Esophagus squamous epithelium (tissue), 4 donors: ENCODE data around the gene SDF4.

Experiments used
- CTCF ChIP-seq, 6 experiments: fragments of 450-650 bp in 4 of 6; fragments of 200-600 bp in 2 of 6; sonication (generic) in 2 of 6; IDR thresholded peaks; one replicate each; pipeline ENCODE4 v1.5.1; 2016 to 2019; ENCODE audit warnings: antibody characterized with exemption in 6 of 6, mild to moderate bottlenecking in 4 of 6, moderate library complexity in 4 of 6
- POLR2A ChIP-seq, 4 donors: fragments of 450-650 bp; IDR thresholded peaks; one replicate each; pipeline ENCODE4 v1.6.1; 2017; ENCODE audit warnings: antibody characterized with exemption in 4 of 4, mild to moderate bottlenecking in 4 of 4, moderate library complexity in 3 of 4

DNA sequence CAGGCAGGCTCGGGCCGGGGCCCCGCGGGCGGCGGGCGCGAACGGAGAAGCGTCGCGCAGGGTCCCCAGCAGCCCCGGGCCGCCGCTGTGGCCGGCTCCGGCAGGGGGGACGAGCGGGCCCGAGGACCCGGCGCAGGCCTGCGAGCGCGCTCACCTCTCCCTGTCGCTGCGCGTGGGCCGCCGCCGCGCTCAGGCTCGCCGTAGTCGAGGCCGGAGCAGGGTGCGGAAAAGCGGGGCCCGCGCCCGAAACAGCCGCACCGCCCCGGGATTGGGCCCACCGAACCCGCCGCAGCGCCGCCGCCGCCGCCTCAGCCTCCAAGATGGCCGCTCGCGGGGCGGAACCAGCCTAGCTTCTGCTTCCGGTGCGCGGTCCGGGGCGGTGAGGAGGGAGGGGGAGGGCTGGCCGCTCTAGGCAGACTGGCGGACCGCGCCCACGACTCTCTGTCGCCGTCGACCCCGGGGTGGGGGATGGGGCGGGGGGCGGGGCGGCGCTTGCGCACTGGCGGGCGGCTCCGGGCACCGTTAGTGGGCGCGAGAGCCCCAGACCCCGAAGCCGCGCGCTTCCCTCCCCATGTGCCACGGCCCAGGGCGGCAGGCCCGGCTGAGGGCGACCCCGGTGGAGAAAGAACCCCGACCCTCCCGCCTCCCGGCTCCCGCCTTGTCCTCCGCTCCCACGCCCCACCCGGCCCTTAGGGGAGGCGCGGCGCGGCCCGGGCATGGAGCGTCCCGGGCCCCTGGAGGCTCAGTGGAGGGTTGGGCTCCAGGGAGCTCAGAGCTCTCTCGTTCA, 41.9 kb upstream of the SDF4 start, which contains the start of gene UBE2J2:
- TF ChIP-seq CTCF (IDR thresholded peaks at IDR 0.05) = peak in 1 of 6 experiments; percentile 4
- peak in 2 of 4 donors; percentile 22 to 76 for TF ChIP-seq POLR2A (IDR thresholded peaks at IDR 0.05)
